Spleen (tissue), 11 donors: ENCODE data around the gene THAP12. TPM values are rescaled to one million over a fixed set of nuclear protein-coding genes. Genes with fewer than 3 reads are reported as not detected.
"Not testable (repeated sequence)": the region's sequence is repeated elsewhere in the genome, so short reads cannot be mapped to it uniquely, and the experiment has no call there.

ENCODE experiments used
- DNase-seq: peaks from one replicate; pipeline ENCODE4 v3.0.0-alpha.2; 2020
- H3K27ac ChIP-seq, 8 donors: fragments of 200-600 bp; sonication (generic) in 7 of 8; 1 replicate in 4 of 8; 2 replicates in 4 of 8; pipeline versions ENCODE4 v1.5.0 to v1.8.0; 2016 to 2021; ENCODE audit warnings: inconsistent platforms in 4 of 8, mild to moderate bottlenecking in 4 of 8, moderate library complexity in 1 of 8
- H3K27me3 ChIP-seq, 7 donors: fragments of 200-600 bp; sonication (generic) in 6 of 7; replicated peaks in 1 of 7; 1 replicate in 4 of 7; 2 replicates in 3 of 7; pipeline versions ENCODE4 v1.5.0 to v1.8.0; 2016 to 2021; ENCODE audit warnings: inconsistent platforms in 3 of 7, mild to moderate bottlenecking in 1 of 7
- H3K36me3 ChIP-seq, 6 donors: fragments of 200-600 bp; sonication (generic) in 5 of 6; 1 replicate in 4 of 6; 2 replicates in 2 of 6; pipeline versions ENCODE4 v1.5.0 to v1.8.0; 2016 to 2021; ENCODE audit warnings: inconsistent platforms in 2 of 6
- H3K4me1 ChIP-seq, 6 donors: fragments of 200-600 bp; sonication (generic) in 5 of 6; 1 replicate in 3 of 6; 2 replicates in 3 of 6; pipeline versions ENCODE4 v1.5.0 to v1.8.0; 2016 to 2021; ENCODE audit warnings: inconsistent platforms in 3 of 6
- H3K4me3 ChIP-seq, 8 donors: fragments of 200-600 bp; sonication (generic) in 7 of 8; 1 replicate in 4 of 8; 2 replicates in 4 of 8; pipeline versions ENCODE4 v1.5.0 to v1.8.0; 2016 to 2021; ENCODE audit warnings: inconsistent platforms in 4 of 8, mild to moderate bottlenecking in 4 of 8, moderate library complexity in 2 of 8
- H3K9me3 ChIP-seq, 8 donors: fragments of 200-600 bp; sonication (generic) in 7 of 8; 1 replicate in 4 of 8; 2 replicates in 4 of 8; pipeline versions ENCODE4 v1.5.0 to v1.8.0; 2016 to 2021; ENCODE audit warnings: inconsistent platforms in 4 of 8
- CTCF ChIP-seq, 11 experiments: fragments of 200-600 bp in 7 of 11; fragments of 450-650 bp in 4 of 11; sonication (generic) in 4 of 11; IDR thresholded peaks in 8 of 11; conservative IDR thresholded peaks in 3 of 11; 1 replicate in 7 of 11; 2 replicates in 4 of 11; pipeline versions ENCODE4 v1.4.0 to v1.8.0; 2016 to 2021; ENCODE audit warnings: antibody characterized with exemption in 11 of 11, inconsistent platforms in 4 of 11, mild to moderate bottlenecking in 1 of 11
- POLR2A ChIP-seq, 3 donors: fragments of 450-650 bp; IDR thresholded peaks; one replicate each; pipeline ENCODE4 v1.5.1; 2017; ENCODE audit warnings: antibody characterized with exemption in 3 of 3, mild to moderate bottlenecking in 1 of 3
- POLR2AphosphoS5 ChIP-seq, 3 donors: sonication (generic); formaldehyde crosslinking; IDR thresholded peaks; one replicate each; pipeline ENCODE4 v1.5.1; 2017; ENCODE audit warnings: antibody characterized with exemption in 3 of 3
- WGBS, 5 donors: extraction: QIAGEN DNeasy Blood & Tissue Kit in 3 of 5; methylation state at CpG; one replicate each; pipeline versions ENCODE4 v1.1.5 to v1.1.7; 2013 to 2018; 5-methylcytosine and 5-hydroxymethylcytosine counted together
- intact Hi-C: fragments of 100-400 bp; cut with DNase I; formaldehyde crosslinking; loops from one replicate; pipeline ENCODE4 v1.15.0; 2023; ENCODE audit warnings: low total_unique reads
- polyA plus RNA-seq, 3 donors: library from polyadenylated mRNA; stranded (reverse); fragments of 200-250 nt; gene quantifications; one replicate each; pipeline ENCODE4 v1.2.1, GENCODE V29; 2013
- total RNA-seq, 7 donors: library from RNA; depleted of rRNA in 3 of 7; stranded (reverse); fragments of >200 nt in 3 of 7; fragmentation: NEBNext Ultra II Directional in 4 of 7; extraction: Animal tissue kit (Norgen Biotek cat#: 25700) in 4 of 7; gene quantifications; one replicate each; pipeline versions ENCODE4 v1.1.0 to v1.2.1, GENCODE V29; 2016 to 2021
- donor health status: healthy with polysubstance abuse.
- donor health status: DM: no; HTN: no; CAD: no; lungs with moderate emphysema.
- donor health status: DM: no; HTN: no; CAD: no.
- donor health status: Bipolar disorder and iron deficiency.
- donor health status: healthy.
- donor health status: DM: no; HTN: no; CAD: no.
- donor health status: DM: yes; HTN: yes; CAD: no.

Gene THAP12
- total and polyA plus RNA-seq, 10 donors = 28.4 to 51.8 (median 39.6) TPM

- intact Hi-C loops = loop anchor here (10.0 kb wide), 1 partner anchor 428 kb away; no protein-coding TSS in a partner anchor
- H3K4me1 ChIP-seq = peaks cover 0 to 16% (median 5%) of the 10 kb centered on the region in 6 donors
- 63 to 80% (median 70%) methylated on average over 5 of the region's 5 CpGs for WGBS, 5 donors
- H3K36me3 ChIP-seq = no peaks in the 10 kb centered on the region
- H3K9me3 ChIP-seq = no peaks in the 10 kb centered on the region
- H3K27me3 ChIP-seq = peaks cover 5 to 47% (median 20%) of the 10 kb centered on the region in 7 donors
- DNase-seq = peak; percentile 7
- no peak for TF ChIP-seq POLR2A (IDR thresholded peaks at IDR 0.05)
- TF ChIP-seq POLR2AphosphoS5 (IDR thresholded peaks at IDR 0.05) = no peak
- no peak for TF ChIP-seq CTCF (IDR thresholded peaks at IDR 0.05 in 8 of 11, conservative IDR thresholded peaks at IDR 0.05 in 3 of 11)
- no peak overlapping the region for H3K27ac ChIP-seq
- H3K4me3 ChIP-seq = no peak overlapping the region
Observed at GRCh38 chr11:76322540-76322939, 58.4 kb downstream of the THAP12 start.

- Histone ChIP-seq H3K4me3 (peak overlapping the region in 1 of 8 donors; percentile 28), H3K4me1 (peaks cover 0 to 15% (median 5%) of the 10 kb centered on the region in 6 donors), H3K27ac (no peak overlapping the region), H3K27me3 (peaks cover 5 to 47% (median 20%) of the 10 kb centered on the region in 7 donors), H3K9me3 (no peaks in the 10 kb centered on the region), H3K36me3 (no peaks in the 10 kb centered on the region)
- TF ChIP-seq POLR2AphosphoS5 (IDR thresholded peaks at IDR 0.05) (no peak), CTCF (IDR thresholded peaks at IDR 0.05 in 8 of 11, conservative IDR thresholded peaks at IDR 0.05 in 3 of 11) (no peak), POLR2A (IDR thresholded peaks at IDR 0.05) (no peak)
- 8 to 18% (median 12%) methylated on average over 12 to 59 of the region's 59 CpGs for WGBS, 5 donors
- DNase-seq = peak; percentile 65
- intact Hi-C loops = loop anchor here (10.0 kb wide), 1 partner anchor 427 kb away; no protein-coding TSS in a partner anchor
Observed at GRCh38 chr11:76321820-76322524, 59.0 kb downstream of the THAP12 start.

DNA sequence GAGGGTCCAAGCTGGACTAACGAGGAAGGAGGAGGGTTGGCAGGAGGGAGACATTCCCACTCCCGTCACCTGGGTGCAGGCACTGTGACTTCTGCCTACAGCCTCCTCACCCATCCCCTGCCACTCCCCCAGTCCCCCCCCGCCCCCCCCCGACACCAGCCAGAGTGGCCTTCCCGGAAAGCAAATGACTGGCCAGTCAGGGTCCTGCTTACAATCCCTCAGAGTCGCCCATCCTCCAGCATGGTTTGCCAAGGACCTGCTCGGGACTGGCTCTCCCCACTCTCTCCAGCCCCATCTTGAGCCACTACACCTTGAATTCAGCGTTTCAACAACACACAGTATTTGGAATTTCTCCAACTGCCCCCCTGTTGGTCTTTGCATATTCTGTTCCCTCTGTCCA lies 59.6 kb downstream of the THAP12 start:
- no peak for TF ChIP-seq POLR2AphosphoS5 (IDR thresholded peaks at IDR 0.05)
- TF ChIP-seq POLR2A (IDR thresholded peaks at IDR 0.05) = no peak
- TF ChIP-seq CTCF (IDR thresholded peaks at IDR 0.05 in 8 of 11, conservative IDR thresholded peaks at IDR 0.05 in 3 of 11) = no peak
- Histone ChIP-seq H3K9me3 (no peaks in the 10 kb centered on the region), H3K4me1 (peaks cover 0 to 15% (median 4%) of the 10 kb centered on the region in 6 donors), H3K36me3 (no peaks in the 10 kb centered on the region), H3K4me3 (no peak overlapping the region), H3K27ac (no peak overlapping the region), H3K27me3 (peaks cover 5 to 47% (median 20%) of the 10 kb centered on the region in 7 donors)
- intact Hi-C loops = loop anchor here (10.0 kb wide), 1 partner anchor 427 kb away; no protein-coding TSS in a partner anchor
- WGBS, 5 donors = 46 to 57% (median 52%) methylated on average over 6 to 8 of the region's 8 CpGs
- DNase-seq = peak; percentile 35

DNA sequence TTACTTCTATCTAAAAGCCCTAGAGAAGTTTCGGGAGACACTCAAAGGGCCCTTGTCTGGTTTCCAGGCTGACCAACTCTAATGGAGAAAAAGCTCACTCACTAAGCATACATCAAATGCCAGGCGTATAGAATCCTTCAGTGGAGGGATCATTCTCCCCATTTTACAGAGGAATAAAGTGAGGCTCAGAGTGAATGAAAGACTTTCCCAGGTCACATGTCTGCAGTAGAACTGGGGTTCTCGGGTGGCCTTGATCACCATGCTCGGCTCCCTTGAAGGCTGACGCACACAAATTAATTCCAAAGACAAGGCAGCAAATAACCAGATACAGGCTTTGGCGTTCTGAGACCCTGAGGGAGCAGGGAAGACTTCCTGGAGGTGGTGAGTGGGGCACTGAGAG lies 60.0 kb downstream of the THAP12 start:
- Histone ChIP-seq H3K9me3 (no peaks in the 10 kb centered on the region), H3K27me3 (peaks cover 5 to 47% (median 20%) of the 10 kb centered on the region in 7 donors), H3K4me3 (no peak overlapping the region), H3K4me1 (peaks cover 0 to 15% (median 4%) of the 10 kb centered on the region in 6 donors), H3K27ac (no peak overlapping the region), H3K36me3 (no peaks in the 10 kb centered on the region)
- no peak for DNase-seq
- TF ChIP-seq POLR2AphosphoS5 (IDR thresholded peaks at IDR 0.05) (no peak), CTCF (IDR thresholded peaks at IDR 0.05 in 8 of 11, conservative IDR thresholded peaks at IDR 0.05 in 3 of 11) (no peak), POLR2A (IDR thresholded peaks at IDR 0.05) (no peak)
- intact Hi-C loops = loop anchor here (10.0 kb wide), 1 partner anchor 426 kb away; no protein-coding TSS in a partner anchor
- 82 to 89% (median 84%) methylated on average over 5 to 6 of the region's 6 CpGs for WGBS, 5 donors

GRCh38 chr11:76319798-76320197 lies 61.1 kb downstream of the THAP12 start:
- not testable (repeated sequence) for H3K9me3 ChIP-seq, H3K4me3 ChIP-seq, H3K27ac ChIP-seq, H3K36me3 ChIP-seq
- intact Hi-C loops = loop anchor here (10.0 kb wide), 1 partner anchor 425 kb away; no protein-coding TSS in a partner anchor
- peak; percentile 11 for DNase-seq
- H3K4me1 ChIP-seq = peaks cover 0 to 15% (median 4%) of the 10 kb centered on the region in 6 donors
- 68 to 88% (median 83%) methylated on average over 5 of the region's 5 CpGs for WGBS, 5 donors
- peaks cover 5 to 47% (median 20%) of the 10 kb centered on the region in 7 donors for H3K27me3 ChIP-seq
